Endodermal cell (in vitro differentiated cells): ENCODE results near the gene KCND3. TPM values are rescaled to one million over a fixed set of nuclear protein-coding genes. Genes with fewer than 3 reads are reported as not detected.
"Not testable (repeated sequence)": the region's sequence is repeated elsewhere in the genome, so short reads cannot be mapped to it uniquely, and the experiment has no call there.

Experiments
- DNase-seq: peaks from one replicate; pipeline ENCODE4 v3.0.0-alpha.2; 2017
- H3K27ac ChIP-seq: 2 replicates; pipeline ENCODE4 v1.5.1; 2013; ENCODE audit warnings: mild to moderate bottlenecking, low read depth, low read length, moderate library complexity
- H3K27me3 ChIP-seq: 2 replicates; pipeline ENCODE4 v1.6.1; 2013; ENCODE audit warnings: mild to moderate bottlenecking, low read length, moderate library complexity; ENCODE audit not compliant: insufficient read depth, control insufficient read depth, poor library complexity, severe bottlenecking
- H3K36me3 ChIP-seq: 2 replicates; pipeline ENCODE4 v1.7.0; 2013; ENCODE audit warnings: mild to moderate bottlenecking, low read length, moderate library complexity; ENCODE audit not compliant: control insufficient read depth, insufficient read depth
- H3K4me1 ChIP-seq: one replicate; pipeline ENCODE4 v1.7.0; 2013; ENCODE audit warnings: low read length; ENCODE audit not compliant: control insufficient read depth, insufficient read depth
- H3K4me3 ChIP-seq: 2 replicates; pipeline ENCODE4 v1.5.1; 2013; ENCODE audit warnings: mild to moderate bottlenecking, low read length, moderate library complexity
- H3K9ac ChIP-seq: 2 replicates; pipeline ENCODE4 v1.6.1; 2013; ENCODE audit warnings: mild to moderate bottlenecking, low read length, moderate library complexity; ENCODE audit not compliant: poor library complexity, severe bottlenecking; ENCODE audit errors: extremely low read depth
- H3K9me3 ChIP-seq: 2 replicates; pipeline ENCODE4 v1.6.1; 2013; ENCODE audit warnings: mild to moderate bottlenecking, low read length, moderate library complexity; ENCODE audit not compliant: control insufficient read depth
- H3K27ac Mint-ChIP-seq: 2 replicates; pipeline ENCODE4 v1.8.0; 2020; ENCODE audit warnings: mixed read lengths
- H3K27me3 Mint-ChIP-seq: 2 replicates; pipeline ENCODE4 v1.8.0; 2021; ENCODE audit warnings: mild to moderate bottlenecking, mixed read lengths; ENCODE audit not compliant: insufficient read depth
- H3K36me3 Mint-ChIP-seq: 2 replicates; pipeline ENCODE4 v1.8.0; 2020; ENCODE audit warnings: low read depth, mixed read lengths
- H3K4me1 Mint-ChIP-seq: 2 replicates; pipeline ENCODE4 v1.8.0; 2020; ENCODE audit warnings: mixed read lengths
- H3K4me3 Mint-ChIP-seq: 2 replicates; pipeline ENCODE4 v1.8.0; 2020; ENCODE audit warnings: mild to moderate bottlenecking, moderate library complexity, mixed read lengths
- H3K9me3 Mint-ChIP-seq: 2 replicates; pipeline ENCODE4 v1.8.0; 2020; ENCODE audit warnings: mild to moderate bottlenecking, mixed read lengths
- WGBS, 2 experiments: methylation state at CpG; one replicate each; pipeline versions ENCODE4 v1.1.5 to v1.1.7; 2013; ENCODE audit warnings: missing lambda C conversion rate in 2 of 2, mixed read lengths in 1 of 2; ENCODE audit not compliant: insufficient coverage in 1 of 2, insufficient read length in 1 of 2; 5-methylcytosine and 5-hydroxymethylcytosine counted together
- total RNA-seq, 2 donors: library from RNA; stranded (reverse); fragmentation: NEBNext Ultra II Directional in 1 of 2; extraction: Animal tissue kit (Norgen Biotek cat#: 25700) in 1 of 2; gene quantifications; 2 replicates in 1 of 2; 3 replicates in 1 of 2; pipeline ENCODE4 v1.2.1, GENCODE V29; 2021
- TF ChIP-seq, protein P1 (sequence below): fragments of 200-600 bp; sonication (generic); conservative IDR thresholded peaks from 2 replicates; pipeline ENCODE4 v1.5.0; 2021; ENCODE audit warnings: antibody characterized with exemption, mild to moderate bottlenecking

Gene KCND3
- total RNA-seq, 2 donors from 2014 or later = 0.13 TPM; not detected in 1

DNA sequence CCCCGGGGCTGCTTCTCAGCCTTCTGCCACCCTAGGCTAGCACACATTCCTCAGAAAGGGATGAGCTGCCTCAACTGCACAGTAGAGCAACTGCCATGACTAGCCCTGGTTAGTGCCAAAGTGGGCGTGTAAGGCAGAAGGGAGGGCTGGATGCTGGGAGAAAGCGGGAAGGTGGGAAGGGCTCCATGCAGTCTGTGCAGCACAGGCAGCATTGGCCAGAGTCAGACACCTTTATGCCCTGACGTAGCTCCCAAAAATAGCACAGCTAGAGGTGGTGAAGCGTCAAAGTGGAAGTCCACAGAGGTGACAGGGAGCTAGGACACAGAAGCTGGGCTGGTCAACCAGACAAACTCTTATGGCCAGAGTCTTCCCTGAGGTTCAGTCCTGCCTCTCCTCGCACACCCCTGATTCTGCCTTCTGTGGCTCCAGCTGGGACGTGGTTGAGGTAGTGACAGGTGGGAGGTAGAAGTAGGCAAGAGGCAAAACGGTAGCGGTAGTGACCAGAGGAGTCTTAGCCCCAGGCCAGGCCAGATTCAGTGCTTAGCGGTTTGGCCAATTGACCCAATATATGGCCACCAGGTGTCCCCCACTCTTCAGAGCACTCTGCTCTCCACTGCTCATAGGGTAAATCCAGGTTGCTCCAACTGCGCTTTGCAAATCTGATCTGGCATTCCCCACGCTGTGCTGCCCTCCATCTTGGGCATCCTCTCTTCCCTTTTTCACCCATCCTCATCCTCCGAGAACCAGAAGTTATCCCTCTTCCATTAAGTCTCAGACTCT, 188.2 kb downstream of the KCND3 start:
- WGBS, 2 experiments = 90 to 92% methylated on average over 7 to 13 of the region's 13 CpGs
- Histone ChIP-seq H3K9me3 (peaks cover 10% of the 10 kb centered on the region), H3K36me3 (no peaks in the 10 kb centered on the region), H3K4me3 (no peak overlapping the region), H3K27me3 (no peaks in the 10 kb centered on the region), H3K27ac (no peak overlapping the region), H3K9ac (no peak overlapping the region), H3K4me1 (no peaks in the 10 kb centered on the region)
- no peaks in the 10 kb centered on the region for H3K4me1 Mint-ChIP-seq
- TF ChIP-seq, protein P1, sequence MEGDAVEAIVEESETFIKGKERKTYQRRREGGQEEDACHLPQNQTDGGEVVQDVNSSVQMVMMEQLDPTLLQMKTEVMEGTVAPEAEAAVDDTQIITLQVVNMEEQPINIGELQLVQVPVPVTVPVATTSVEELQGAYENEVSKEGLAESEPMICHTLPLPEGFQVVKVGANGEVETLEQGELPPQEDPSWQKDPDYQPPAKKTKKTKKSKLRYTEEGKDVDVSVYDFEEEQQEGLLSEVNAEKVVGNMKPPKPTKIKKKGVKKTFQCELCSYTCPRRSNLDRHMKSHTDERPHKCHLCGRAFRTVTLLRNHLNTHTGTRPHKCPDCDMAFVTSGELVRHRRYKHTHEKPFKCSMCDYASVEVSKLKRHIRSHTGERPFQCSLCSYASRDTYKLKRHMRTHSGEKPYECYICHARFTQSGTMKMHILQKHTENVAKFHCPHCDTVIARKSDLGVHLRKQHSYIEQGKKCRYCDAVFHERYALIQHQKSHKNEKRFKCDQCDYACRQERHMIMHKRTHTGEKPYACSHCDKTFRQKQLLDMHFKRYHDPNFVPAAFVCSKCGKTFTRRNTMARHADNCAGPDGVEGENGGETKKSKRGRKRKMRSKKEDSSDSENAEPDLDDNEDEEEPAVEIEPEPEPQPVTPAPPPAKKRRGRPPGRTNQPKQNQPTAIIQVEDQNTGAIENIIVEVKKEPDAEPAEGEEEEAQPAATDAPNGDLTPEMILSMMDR = peak; percentile 49
- H3K9me3 Mint-ChIP-seq = peaks cover 3% of the 10 kb centered on the region
- no peak overlapping the region for H3K4me3 Mint-ChIP-seq
- peak; percentile 57 for DNase-seq
- H3K36me3 Mint-ChIP-seq = no peaks in the 10 kb centered on the region
- no peak overlapping the region for H3K27ac Mint-ChIP-seq
- H3K27me3 Mint-ChIP-seq = peaks cover 3% of the 10 kb centered on the region

DNA sequence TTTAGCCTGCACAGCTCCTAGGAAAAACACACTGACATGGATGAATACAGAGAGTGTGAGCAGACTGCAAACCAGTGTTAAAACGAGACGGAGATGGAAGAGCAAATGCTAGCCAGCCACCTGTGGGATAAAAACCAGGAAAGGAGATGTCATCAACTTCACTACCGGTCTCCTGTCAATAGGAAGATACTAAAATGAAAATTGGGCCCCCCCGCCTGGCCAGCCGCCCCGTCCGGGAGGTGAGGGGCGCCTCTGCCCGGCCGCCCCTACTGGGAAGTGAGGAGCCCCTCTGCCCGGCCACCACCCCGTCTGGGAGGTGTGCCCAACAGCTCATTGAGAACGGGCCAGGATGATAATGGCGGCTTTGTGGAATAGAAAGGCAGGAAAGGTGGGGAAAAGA, 189.7 kb downstream of the KCND3 start:
- DNase-seq, H3K4me3 ChIP-seq, H3K4me1 ChIP-seq, H3K4me1 Mint-ChIP-seq, H3K4me3 Mint-ChIP-seq, H3K27ac Mint-ChIP-seq, H3K27me3 Mint-ChIP-seq, H3K27ac ChIP-seq, H3K36me3 ChIP-seq, H3K9ac ChIP-seq, H3K9me3 Mint-ChIP-seq, H3K27me3 ChIP-seq, H3K36me3 Mint-ChIP-seq: not testable (repeated sequence)
- 90 to 95% methylated on average over 7 to 10 of the region's 14 CpGs for WGBS, 2 experiments
- H3K9me3 ChIP-seq = peaks cover 17% of the 10 kb centered on the region

DNA sequence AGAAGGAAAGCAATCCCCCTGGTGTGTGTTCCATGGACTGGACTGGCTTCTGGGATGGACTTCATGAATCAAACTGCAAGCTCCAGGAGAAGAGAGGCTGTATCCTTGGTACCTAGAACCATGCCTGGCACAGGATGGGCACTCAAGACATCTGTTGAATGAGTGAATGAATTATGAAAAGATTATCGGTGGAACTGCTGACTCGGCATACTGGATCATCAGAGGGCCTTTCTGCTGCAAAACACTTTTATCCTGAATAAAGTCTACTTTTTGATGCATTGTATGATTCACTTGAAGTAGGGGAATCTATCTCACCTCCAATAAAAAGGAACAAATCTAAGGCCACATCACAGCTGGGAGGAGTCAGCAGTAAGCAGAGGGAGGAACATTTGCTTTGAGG, 190.9 kb downstream of the KCND3 start:
- Histone ChIP-seq H3K4me1 (no peaks in the 10 kb centered on the region), H3K27ac (no peak overlapping the region), H3K36me3 (no peaks in the 10 kb centered on the region), H3K9ac (no peak overlapping the region), H3K27me3 (no peaks in the 10 kb centered on the region), H3K9me3 (peaks cover 17% of the 10 kb centered on the region), H3K4me3 (no peak overlapping the region)
- H3K9me3 Mint-ChIP-seq = peaks cover 3% of the 10 kb centered on the region
- H3K27ac Mint-ChIP-seq = no peak overlapping the region
- WGBS, 2 experiments = 90 to 96% methylated on average over 2 of the region's 2 CpGs
- TF ChIP-seq, protein P1 = no peak
- H3K27me3 Mint-ChIP-seq = peaks cover 5% of the 10 kb centered on the region
- DNase-seq = no peak
- H3K4me1 Mint-ChIP-seq = no peaks in the 10 kb centered on the region
- H3K36me3 Mint-ChIP-seq = no peaks in the 10 kb centered on the region
- no peak overlapping the region for H3K4me3 Mint-ChIP-seq
